Activated naive CD8-positive, alpha-beta T cell treated with anti-CD3 and anti-CD28 coated beads for 36 hours (primary cell): ENCODE results near the gene CHRNB2. TPM values are rescaled to one million over a fixed set of nuclear protein-coding genes. Genes with fewer than 3 reads are reported as not detected.

ENCODE experiments used
- DNase-seq: peaks from one replicate; pipeline ENCODE4 v3.0.0; 2021
- H3K27ac Mint-ChIP-seq: one replicate; pipeline ENCODE4 v1.8.0; 2022; ENCODE audit warnings: mild to moderate bottlenecking, moderate library complexity, mixed read lengths
- H3K27me3 Mint-ChIP-seq: one replicate; pipeline ENCODE4 v1.8.0; 2022; ENCODE audit warnings: mild to moderate bottlenecking, mixed read lengths
- H3K36me3 Mint-ChIP-seq: one replicate; pipeline ENCODE4 v1.8.0; 2021; ENCODE audit warnings: mild to moderate bottlenecking, mixed read lengths
- H3K4me1 Mint-ChIP-seq: one replicate; pipeline ENCODE4 v1.8.0; 2021; ENCODE audit warnings: mixed read lengths
- H3K4me3 Mint-ChIP-seq: one replicate; pipeline ENCODE4 v1.8.0; 2022; ENCODE audit warnings: mild to moderate bottlenecking, moderate library complexity, mixed read lengths
- H3K9me3 Mint-ChIP-seq: one replicate; pipeline ENCODE4 v1.8.0; 2022; ENCODE audit warnings: mixed read lengths
- total RNA-seq, 2 experiments: library from RNA; stranded (reverse); gene quantifications; one replicate each; pipeline ENCODE4 v1.2.3, GENCODE V29; 2021

The CHRNB2 gene
- total RNA-seq, 2 experiments from 2014 or later: not detected

DNA sequence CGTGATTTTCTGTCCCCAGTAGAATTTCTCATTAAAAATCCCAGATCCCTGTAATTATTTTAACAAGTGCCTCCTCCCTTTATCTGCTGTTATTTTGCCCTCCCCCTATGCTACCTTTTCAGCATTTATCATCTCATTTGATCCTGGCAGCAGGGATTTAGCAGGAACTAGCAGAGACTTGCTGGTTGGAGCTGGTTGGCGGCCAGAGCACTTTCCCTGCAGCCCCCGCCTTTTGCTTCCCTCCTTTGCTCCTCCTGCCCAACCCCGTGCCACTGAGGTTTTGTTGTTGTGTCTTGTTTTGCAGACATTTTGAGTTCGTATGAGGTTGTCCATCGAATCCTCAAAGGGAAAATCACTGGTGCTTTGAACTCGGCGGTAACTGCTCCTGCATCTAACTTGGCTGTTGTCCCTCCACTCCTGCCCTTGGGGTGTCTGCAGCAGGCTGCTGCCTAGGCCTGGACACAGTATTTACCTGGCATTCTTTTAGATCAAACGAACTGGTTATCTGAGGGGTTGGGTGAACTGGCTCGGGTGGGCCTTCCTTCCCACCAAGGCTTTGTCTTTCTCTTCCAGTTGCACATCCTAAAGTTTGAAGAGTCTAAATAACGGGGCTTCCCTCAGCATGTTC, 20.4 kb upstream of the CHRNB2 start:
- Mint-ChIP-seq H3K27me3 (no peaks in the 10 kb centered on the region), H3K4me1 (peaks cover 8% of the 10 kb centered on the region), H3K9me3 (no peaks in the 10 kb centered on the region), H3K4me3 (no peak overlapping the region), H3K27ac (no peak overlapping the region), H3K36me3 (peaks cover 5% of the 10 kb centered on the region)
- no peak for DNase-seq

DNA sequence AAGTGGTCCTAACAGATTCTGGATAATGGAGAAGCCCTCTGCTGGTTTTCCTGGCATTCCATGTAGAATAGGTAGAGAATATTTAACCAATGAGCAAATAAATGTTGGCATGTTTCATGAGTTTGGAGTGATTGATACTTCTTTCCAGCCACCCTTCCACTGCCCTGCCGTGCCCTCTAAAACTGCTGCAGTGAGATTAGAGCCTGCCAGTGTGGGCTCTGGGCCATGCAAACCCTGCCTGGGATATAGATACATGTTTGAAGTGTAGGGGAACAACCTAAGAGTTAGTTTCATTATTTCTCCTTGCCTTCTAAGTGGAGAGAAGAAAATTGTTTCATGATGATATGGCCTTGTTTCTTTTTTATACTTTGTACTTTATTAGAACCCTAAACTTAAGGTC, 19.6 kb upstream of the CHRNB2 start:
- no peak overlapping the region for H3K27ac Mint-ChIP-seq
- H3K4me1 Mint-ChIP-seq: peaks cover 8% of the 10 kb centered on the region
- no peak for DNase-seq
- H3K36me3 Mint-ChIP-seq: peaks cover 7% of the 10 kb centered on the region
- H3K9me3 Mint-ChIP-seq: no peaks in the 10 kb centered on the region
- no peaks in the 10 kb centered on the region for H3K27me3 Mint-ChIP-seq
- H3K4me3 Mint-ChIP-seq: no peak overlapping the region

DNA sequence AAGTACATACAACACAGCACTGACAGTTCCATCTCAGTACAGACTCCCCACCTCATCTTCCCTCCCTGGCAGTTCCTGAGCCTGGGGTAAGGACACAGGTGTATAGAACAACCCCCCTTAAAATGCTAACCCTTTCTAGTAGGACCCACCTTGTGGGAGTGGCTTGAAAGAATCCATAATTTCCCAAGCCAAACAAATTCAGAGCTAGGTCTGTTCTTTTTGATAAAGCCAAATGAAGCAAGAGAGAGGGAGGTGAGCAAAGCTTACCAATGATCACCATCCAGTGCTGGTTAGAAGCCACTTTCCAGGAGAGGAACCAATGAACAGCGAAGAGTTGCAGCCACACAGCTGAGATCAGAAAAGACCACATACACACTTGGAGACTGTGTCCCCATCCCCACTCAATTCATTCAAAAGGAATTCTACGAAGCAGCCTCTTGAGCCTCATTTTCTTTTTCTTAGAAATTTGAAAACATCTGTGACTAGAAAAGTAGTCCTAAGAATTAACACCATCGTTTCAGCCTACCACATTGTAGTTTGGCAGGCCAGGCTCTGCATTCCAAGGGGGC, 18.3 kb upstream of the CHRNB2 start:
- H3K9me3 Mint-ChIP-seq: no peaks in the 10 kb centered on the region
- DNase-seq: no peak
- no peak overlapping the region for H3K27ac Mint-ChIP-seq
- no peak overlapping the region for H3K4me3 Mint-ChIP-seq
- no peaks in the 10 kb centered on the region for H3K27me3 Mint-ChIP-seq
- peaks cover 15% of the 10 kb centered on the region for H3K36me3 Mint-ChIP-seq
- peaks cover 8% of the 10 kb centered on the region for H3K4me1 Mint-ChIP-seq

DNA sequence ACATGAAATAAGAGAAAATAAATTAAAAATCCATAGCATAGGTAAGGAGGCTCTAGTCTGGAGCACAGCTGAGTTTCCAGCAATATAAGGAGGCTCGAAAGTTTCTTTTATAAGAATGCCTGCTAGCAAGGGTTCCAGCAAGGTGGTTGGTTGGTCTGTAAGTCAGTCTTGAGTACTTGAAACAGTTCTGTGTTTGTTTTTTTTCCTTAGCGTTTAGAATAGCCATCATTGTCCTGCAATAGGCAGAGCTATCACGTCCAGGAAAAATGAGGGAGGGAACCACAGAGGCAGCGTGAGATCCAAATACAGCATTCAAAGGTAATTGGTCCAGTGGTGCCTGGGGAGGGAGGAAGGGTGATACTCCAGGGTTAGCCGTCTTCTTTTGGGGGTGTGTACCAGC, 17.5 kb upstream of the CHRNB2 start:
- no peaks in the 10 kb centered on the region for H3K9me3 Mint-ChIP-seq
- H3K27me3 Mint-ChIP-seq: no peaks in the 10 kb centered on the region
- no peak for DNase-seq
- H3K4me3 Mint-ChIP-seq: no peak overlapping the region
- peaks cover 8% of the 10 kb centered on the region for H3K4me1 Mint-ChIP-seq
- H3K27ac Mint-ChIP-seq: no peak overlapping the region
- peaks cover 19% of the 10 kb centered on the region for H3K36me3 Mint-ChIP-seq

DNA sequence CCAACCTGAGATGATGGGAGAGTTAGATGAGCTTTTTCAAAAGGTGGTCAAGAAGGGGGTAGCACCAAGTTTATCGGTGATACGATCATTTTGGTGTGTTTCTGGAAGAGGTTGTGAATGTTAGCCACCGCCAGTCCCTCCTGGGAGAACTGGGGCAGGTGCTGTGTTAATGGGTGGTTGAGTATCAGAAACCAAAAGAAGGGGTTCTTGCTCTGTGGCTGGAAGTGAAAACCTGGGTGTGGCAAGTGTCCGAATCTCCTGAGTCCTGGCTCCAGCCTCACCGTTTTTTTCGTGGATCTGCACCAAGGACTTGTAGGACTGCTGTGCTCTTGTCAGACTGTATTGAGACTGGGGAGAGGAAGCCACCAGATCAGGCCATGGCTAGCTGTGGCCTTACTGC, 16.9 kb upstream of the CHRNB2 start:
- DNase-seq: no peak
- H3K36me3 Mint-ChIP-seq: peaks cover 25% of the 10 kb centered on the region
- H3K4me1 Mint-ChIP-seq: peaks cover 10% of the 10 kb centered on the region
- H3K4me3 Mint-ChIP-seq: no peak overlapping the region
- no peaks in the 10 kb centered on the region for H3K27me3 Mint-ChIP-seq
- H3K9me3 Mint-ChIP-seq: no peaks in the 10 kb centered on the region
- H3K27ac Mint-ChIP-seq: no peak overlapping the region

DNA sequence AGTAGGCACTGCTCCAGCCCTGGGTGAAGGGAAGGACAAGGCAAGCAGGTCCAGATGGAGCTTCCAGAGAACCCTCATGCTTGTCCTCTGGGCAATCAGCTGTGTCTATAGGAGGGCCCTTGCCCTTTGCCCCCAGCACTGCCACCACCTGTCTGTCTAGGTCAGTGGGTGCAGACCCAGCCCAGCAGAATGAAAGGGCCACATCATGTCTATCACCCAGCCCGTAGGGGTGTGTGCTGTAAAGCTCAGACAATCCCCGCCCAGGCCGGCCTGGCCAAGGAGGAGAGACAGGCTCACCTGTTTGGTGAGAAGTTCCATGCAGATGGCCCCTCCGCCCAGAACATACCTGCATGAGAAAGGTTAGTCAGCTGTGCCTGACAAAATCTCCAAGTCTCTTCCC, 16.1 kb upstream of the CHRNB2 start:
- no peak for DNase-seq
- Mint-ChIP-seq H3K4me1 (peaks cover 18% of the 10 kb centered on the region), H3K36me3 (peaks cover 31% of the 10 kb centered on the region), H3K9me3 (no peaks in the 10 kb centered on the region), H3K4me3 (no peak overlapping the region), H3K27ac (no peak overlapping the region), H3K27me3 (no peaks in the 10 kb centered on the region)

DNA sequence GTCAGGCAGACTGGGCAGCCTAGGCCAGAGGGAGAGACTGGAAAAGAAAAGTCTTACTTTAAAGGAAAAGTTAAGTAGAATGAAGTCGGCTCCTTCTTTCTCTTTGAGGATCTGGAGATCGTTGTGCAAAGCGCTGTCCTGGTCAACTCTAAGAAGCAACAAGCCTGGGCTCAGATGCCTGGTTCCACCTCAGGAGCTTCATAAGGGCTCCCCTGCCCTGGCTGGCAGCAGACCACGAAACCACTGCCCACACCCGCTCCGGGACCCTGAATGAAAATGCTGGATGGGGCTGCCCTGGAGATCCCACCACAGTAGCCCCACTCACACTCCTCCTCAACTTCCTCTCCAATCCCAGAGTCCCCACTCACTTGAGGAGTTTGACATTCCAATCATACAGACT, 15.5 kb upstream of the CHRNB2 start:
- no peaks in the 10 kb centered on the region for H3K9me3 Mint-ChIP-seq
- H3K36me3 Mint-ChIP-seq: peaks cover 32% of the 10 kb centered on the region
- H3K4me3 Mint-ChIP-seq: no peak overlapping the region
- H3K27me3 Mint-ChIP-seq: no peaks in the 10 kb centered on the region
- no peak for DNase-seq
- peaks cover 23% of the 10 kb centered on the region for H3K4me1 Mint-ChIP-seq
- no peak overlapping the region for H3K27ac Mint-ChIP-seq

DNA sequence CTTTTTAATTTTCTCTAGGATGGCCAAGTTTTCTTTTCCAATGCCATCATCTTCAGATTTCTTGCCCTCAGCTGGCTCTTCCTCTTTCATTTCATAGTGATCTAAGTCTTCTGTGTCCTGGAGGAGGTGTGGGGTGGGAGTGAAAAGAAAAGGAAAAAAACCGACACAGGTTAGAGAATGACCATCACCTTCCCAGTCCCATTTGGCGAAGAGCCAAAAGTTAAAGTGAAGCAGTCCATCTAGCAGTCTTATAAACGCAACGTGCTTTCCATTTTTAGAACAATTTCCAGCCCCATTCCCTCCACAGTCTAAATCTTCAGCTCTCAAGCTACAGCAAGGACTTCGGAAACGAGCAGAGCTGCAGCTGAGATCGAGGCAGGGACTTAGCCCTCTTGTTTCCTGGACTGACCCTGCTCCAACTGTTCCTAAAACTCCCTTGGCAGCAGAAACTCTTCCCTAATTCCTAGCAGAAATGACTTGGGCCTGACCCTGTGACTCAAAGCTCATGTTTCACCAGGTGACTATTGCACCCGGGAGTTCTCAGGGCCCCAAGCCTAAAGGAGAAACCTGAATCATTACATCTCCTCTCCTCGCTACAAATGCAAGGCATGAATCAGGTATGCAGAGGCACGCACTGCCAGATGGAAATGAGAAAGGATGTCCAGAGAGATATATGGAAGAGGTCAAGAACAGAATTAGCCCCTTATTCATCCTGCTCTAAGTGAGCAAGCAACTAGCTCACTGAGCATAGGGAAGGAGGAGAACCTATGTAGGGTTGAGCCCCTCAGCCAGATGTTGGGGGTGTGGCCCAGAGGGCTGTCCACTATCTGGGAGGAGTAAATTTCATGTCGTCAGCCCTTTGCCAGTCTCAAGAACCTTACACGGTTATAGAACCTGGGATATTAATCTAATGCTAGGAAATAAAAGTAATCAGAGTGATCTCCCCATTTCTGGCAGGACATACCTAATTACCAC, 14.2 kb upstream of the CHRNB2 start:
- Mint-ChIP-seq H3K4me1 (peaks cover 23% of the 10 kb centered on the region), H3K9me3 (no peaks in the 10 kb centered on the region), H3K4me3 (no peak overlapping the region), H3K27ac (no peak overlapping the region), H3K27me3 (no peaks in the 10 kb centered on the region), H3K36me3 (peaks cover 39% of the 10 kb centered on the region)
- DNase-seq: no peak

DNA sequence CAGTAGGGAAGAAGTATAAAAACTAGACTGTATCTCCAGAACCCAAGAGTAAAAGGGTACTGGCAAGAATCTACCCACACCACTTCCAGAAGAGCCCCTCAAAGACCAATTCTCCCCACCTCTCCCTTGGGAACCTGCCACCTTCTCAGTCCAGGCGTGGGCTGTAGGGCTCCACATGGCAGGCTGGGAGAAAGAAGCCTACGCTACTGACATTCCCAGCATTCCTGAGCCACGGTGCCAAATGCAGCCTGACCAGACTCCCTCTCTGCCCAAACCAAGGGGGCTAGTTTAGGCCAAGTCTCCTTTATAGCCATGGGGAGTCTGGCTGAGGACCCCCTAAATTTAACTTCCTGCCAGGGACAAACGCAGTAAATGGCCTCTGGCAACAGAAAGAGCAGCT, 11.2 kb upstream of the CHRNB2 start:
- peak overlapping the region; percentile 86 for H3K4me3 Mint-ChIP-seq
- no peaks in the 10 kb centered on the region for H3K27me3 Mint-ChIP-seq
- no peak for DNase-seq
- no peaks in the 10 kb centered on the region for H3K9me3 Mint-ChIP-seq
- peaks cover 34% of the 10 kb centered on the region for H3K36me3 Mint-ChIP-seq
- H3K27ac Mint-ChIP-seq: peak overlapping the region; percentile 73
- H3K4me1 Mint-ChIP-seq: peaks cover 19% of the 10 kb centered on the region

DNA sequence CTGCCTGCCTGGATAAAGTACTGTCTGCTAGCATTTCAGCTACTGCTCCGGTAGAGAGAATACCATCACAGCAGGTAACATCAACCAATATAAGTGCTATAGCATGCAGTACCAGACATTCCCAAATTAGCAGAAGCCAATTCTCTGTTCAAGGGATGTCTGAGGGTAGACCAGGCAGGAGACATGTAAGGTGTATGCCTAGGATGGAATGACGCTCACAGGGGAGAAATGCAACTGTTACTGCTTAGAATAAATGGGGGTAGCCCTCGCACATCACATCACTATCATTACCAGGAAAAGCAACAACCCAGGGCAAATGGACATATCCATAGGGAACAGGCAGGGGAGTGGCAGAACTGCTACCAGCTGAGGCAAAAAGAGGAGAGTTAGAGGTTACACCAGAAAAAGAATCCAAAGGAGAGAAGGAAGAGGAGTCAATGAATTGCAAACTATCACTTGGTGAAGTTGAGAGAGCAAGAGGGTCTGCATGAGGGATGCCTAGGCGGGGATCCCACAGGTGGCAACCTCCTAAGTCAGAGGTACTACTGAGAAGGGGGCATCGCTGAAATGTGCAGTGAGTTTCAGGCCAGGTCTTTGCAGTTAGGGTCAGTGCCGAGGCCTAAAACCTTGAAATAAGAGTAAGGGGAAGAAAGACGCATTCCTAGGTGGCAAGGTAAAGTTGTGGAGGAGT, 10.2 kb upstream of the CHRNB2 start:
- peaks cover 34% of the 10 kb centered on the region for H3K36me3 Mint-ChIP-seq
- H3K27me3 Mint-ChIP-seq: no peaks in the 10 kb centered on the region
- DNase-seq: no peak
- H3K9me3 Mint-ChIP-seq: no peaks in the 10 kb centered on the region
- peak overlapping the region; percentile 86 for H3K4me3 Mint-ChIP-seq
- peaks cover 19% of the 10 kb centered on the region for H3K4me1 Mint-ChIP-seq
- peak overlapping the region; percentile 81 for H3K27ac Mint-ChIP-seq

DNA sequence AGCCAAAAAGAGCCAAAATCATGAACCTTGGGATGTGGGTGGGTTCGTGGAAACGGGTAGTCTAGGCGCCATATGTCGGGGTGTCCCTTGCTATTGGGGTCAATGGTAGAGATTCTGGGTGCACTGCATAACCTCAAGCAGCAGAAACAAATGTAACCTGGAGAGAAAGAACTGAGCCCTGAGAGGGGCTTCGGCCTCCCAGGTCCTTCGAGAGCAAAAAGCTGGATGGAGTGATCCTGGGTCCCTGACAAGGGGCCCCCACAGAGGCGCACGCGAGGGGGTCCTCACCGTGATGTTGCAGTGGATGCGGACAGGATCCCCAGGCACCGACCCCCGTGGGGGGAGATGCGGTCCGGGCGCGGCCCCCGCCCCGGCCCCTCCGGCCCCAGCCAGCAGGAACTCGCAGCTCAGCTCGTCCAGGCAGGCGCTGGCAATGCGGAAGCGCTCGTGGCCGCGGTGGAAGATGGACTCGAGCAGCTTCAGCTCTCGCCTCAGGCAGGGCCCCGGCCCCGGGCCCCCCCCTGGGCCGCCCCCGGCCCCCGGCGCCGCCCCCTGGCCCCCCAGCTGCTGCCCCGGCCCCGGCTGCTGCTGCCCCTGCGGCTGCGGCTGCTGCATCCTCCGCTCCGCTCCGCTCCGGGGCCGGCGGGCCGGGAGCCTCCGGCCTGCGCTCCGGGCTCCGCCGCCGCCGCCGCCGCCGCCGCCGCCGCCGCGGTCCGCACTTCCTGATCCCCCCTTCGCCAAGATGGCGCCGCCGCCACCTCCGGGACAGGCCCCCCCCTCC, 9.4 kb upstream of the CHRNB2 start, which contains the start of gene UBE2Q1:
UBE2Q1 (minus strand) TSS at position 724 of the 781 bp plus-strand sequence; CDS start at position 615, 109 bp downstream.
- Mint-ChIP-seq H3K4me3 (peak within 1 kb of the TSS; percentile 96), H3K36me3 (peaks cover 31% of the 10 kb centered on the region), H3K27me3 (no peaks in the 10 kb centered on the region), H3K27ac (peak within 1 kb of the TSS; percentile 98), H3K9me3 (no peaks in the 10 kb centered on the region), H3K4me1 (peaks cover 19% of the 10 kb centered on the region)
- no peak for DNase-seq

DNA sequence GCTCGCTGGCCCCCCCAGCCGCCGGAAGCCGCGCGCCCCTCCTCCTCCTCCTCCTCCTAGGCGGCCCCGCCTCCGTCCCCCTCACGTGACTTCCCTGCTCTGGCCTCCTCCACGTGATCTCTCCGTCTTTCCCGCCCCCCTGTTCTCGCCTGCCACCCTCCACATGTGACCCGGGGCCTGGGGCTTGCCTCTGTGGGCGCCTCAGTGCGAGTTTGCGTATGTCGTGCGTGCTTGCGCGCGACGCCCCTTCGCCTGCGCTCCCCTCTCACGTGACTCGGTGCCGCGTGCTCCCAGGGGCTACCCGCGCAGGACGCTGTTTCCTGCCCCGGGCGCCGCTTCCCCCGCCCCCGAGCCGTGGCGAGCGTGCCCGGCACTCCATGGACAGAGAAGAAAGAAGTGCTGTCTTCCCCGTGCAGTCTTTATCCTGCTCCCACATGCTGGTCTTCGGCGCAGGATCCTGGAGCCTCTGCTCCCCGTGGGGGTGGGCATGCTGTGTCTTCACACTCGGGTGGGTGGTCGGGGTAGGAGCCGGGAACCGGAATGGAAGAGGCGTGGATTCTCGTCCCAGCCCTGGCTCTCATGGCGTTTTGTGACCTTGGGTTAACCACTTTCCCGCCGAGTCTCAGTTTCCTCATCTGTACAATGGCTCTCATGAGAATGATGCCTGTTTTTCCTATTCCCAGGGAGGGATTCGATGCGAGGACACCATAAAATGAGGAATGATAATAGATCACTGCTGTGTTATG, 8.7 kb upstream of the CHRNB2 start:
- DNase-seq: peak; percentile 100
- Mint-ChIP-seq H3K4me3 (peak overlapping the region; percentile 96), H3K4me1 (peaks cover 19% of the 10 kb centered on the region), H3K9me3 (no peaks in the 10 kb centered on the region), H3K27me3 (no peaks in the 10 kb centered on the region), H3K27ac (peak overlapping the region; percentile 98), H3K36me3 (peaks cover 26% of the 10 kb centered on the region)

DNA sequence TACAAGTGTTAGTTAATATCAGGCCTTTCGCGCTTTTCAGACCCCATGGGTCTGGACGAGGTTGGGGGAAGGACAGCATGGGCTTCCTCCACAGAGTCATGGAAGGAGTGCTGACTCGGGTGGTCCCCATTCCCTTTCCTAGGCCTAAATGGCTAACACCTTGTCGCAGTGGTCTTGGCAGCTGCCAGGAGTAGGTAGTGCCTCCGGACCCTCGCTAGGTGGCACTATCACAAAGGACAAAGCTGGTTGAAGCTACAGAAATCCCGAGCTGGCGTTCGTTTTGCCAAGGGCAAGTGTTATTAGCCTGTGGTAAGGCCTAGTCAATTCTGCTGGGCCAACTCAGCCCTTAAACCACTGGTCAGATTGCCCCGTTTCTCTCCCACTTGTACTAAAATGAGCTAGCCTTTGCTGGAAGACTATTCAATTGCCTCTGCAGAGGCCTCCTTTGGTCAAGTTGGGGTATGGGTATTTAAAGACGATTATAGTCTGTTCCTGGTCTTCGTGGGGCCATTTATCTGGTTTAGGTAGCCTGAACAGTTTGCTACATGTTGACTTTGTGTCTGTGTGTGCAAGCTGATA, 8.0 kb upstream of the CHRNB2 start:
- H3K9me3 Mint-ChIP-seq: no peaks in the 10 kb centered on the region
- H3K4me3 Mint-ChIP-seq: peak overlapping the region; percentile 96
- H3K27ac Mint-ChIP-seq: peak overlapping the region; percentile 98
- DNase-seq: peak; percentile 83
- H3K4me1 Mint-ChIP-seq: peaks cover 19% of the 10 kb centered on the region
- no peaks in the 10 kb centered on the region for H3K27me3 Mint-ChIP-seq
- H3K36me3 Mint-ChIP-seq: peaks cover 24% of the 10 kb centered on the region
